Activated CD8-positive, alpha-beta T cell treated with anti-CD3 and anti-CD28 coated beads, Interleukin-2, amount 10 ng/mL, durations not matched to agents 7 days and 5 days (primary cell): ENCODE data around the gene CAMLG. TPM values are rescaled to one million over a fixed set of nuclear protein-coding genes. Genes with fewer than 3 reads are reported as not detected.

ENCODE experiments used
- ATAC-seq: fragments of 150-1000 bp; cut with Tn5 transposase; one replicate; pipeline ENCODE4 v1.10.0; 2021; ENCODE audit warnings: moderate library complexity
- CTCF ChIA-PET: fragments of 350-600 bp; sonication (Branson Sonifier 250); formaldehyde crosslinking; loops from one replicate; lab custom pipeline; 2021; ENCODE audit warnings: antibody characterized with exemption; lab: Charles Lee
- POLR2A ChIA-PET: fragments of 350-600 bp; sonication (Branson Sonifier 250); formaldehyde crosslinking; loops from one replicate; lab custom pipeline; 2021; ENCODE audit warnings: antibody characterized with exemption; lab: Charles Lee
- DNase-seq: peaks from one replicate; pipeline ENCODE4 v3.0.0-alpha.2; 2020
- H3K27ac Mint-ChIP-seq: one replicate; pipeline ENCODE4 v1.8.0; 2021; ENCODE audit warnings: mild to moderate bottlenecking, mixed read lengths
- H3K27me3 Mint-ChIP-seq: one replicate; pipeline ENCODE4 v1.8.0; 2021; ENCODE audit warnings: low read depth, mixed read lengths
- H3K36me3 Mint-ChIP-seq: one replicate; pipeline ENCODE4 v1.8.0; 2021; ENCODE audit warnings: low read depth, mixed read lengths
- H3K4me1 Mint-ChIP-seq: one replicate; pipeline ENCODE4 v1.8.0; 2021; ENCODE audit warnings: low read depth, mixed read lengths
- H3K4me3 Mint-ChIP-seq: one replicate; pipeline ENCODE4 v1.8.0; 2021; ENCODE audit warnings: mild to moderate bottlenecking, mixed read lengths
- H3K9me3 Mint-ChIP-seq: one replicate; pipeline ENCODE4 v1.8.0; 2022; ENCODE audit warnings: mixed read lengths; ENCODE audit not compliant: insufficient read depth
- total RNA-seq, 2 experiments: library from RNA; stranded (reverse); gene quantifications; one replicate each; pipeline ENCODE4 v1.2.3, GENCODE V29; 2021

Gene CAMLG
- total RNA-seq, 2 experiments from 2014 or later: 23.1 TPM

DNA sequence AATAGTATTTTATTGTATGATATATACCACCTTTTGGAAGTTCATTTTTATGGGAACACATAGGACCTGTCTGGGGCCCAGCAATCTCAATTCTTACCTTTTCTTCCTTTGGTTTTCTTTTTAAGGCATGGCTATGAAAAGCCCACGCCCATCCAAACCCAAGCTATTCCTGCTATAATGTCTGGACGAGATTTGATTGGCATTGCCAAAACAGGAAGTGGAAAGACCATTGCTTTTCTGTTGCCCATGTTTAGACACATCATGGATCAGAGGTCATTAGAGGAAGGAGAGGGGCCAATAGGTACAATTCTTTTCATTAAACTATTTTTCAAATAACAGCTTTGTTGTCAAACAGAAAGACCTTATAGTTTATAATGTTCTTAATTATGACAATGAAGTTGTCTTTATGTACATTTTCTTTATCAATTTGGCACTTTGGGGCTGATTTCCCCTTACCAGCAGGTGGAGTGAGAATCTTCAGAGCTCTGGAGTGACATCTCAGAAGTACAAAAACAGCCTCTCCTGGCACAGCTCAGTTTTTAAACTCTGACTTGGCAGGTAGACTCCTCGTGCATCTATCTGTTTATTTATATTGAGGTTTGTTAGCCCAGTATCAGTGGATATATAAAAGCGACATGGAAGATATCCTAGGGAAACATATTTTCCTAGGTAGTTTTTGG is 46.0 kb downstream of the CAMLG start:
- CTCF ChIA-PET: interaction anchor here (0.8 to 1.3 kb wide), 6 partner anchors 13 to 120 kb away, joined by 3 to 6 read pairs (median 3); partner anchors contain the start of genes PCBD2 and TXNDC15
- no peak for ATAC-seq
- POLR2A ChIA-PET: interaction anchor here (0.9 to 1.1 kb wide), 2 partner anchors 61 to 121 kb away, joined by 3 to 4 read pairs; partner anchors contain the start of genes C5orf24 and PCBD2
- no peak overlapping the region for H3K27ac Mint-ChIP-seq
- H3K36me3 Mint-ChIP-seq: peaks cover 62% of the 10 kb centered on the region
- DNase-seq: no peak
- no peak overlapping the region for H3K4me3 Mint-ChIP-seq
- H3K4me1 Mint-ChIP-seq: no peaks in the 10 kb centered on the region
- H3K9me3 Mint-ChIP-seq: no peaks in the 10 kb centered on the region
- no peaks in the 10 kb centered on the region for H3K27me3 Mint-ChIP-seq

DNA sequence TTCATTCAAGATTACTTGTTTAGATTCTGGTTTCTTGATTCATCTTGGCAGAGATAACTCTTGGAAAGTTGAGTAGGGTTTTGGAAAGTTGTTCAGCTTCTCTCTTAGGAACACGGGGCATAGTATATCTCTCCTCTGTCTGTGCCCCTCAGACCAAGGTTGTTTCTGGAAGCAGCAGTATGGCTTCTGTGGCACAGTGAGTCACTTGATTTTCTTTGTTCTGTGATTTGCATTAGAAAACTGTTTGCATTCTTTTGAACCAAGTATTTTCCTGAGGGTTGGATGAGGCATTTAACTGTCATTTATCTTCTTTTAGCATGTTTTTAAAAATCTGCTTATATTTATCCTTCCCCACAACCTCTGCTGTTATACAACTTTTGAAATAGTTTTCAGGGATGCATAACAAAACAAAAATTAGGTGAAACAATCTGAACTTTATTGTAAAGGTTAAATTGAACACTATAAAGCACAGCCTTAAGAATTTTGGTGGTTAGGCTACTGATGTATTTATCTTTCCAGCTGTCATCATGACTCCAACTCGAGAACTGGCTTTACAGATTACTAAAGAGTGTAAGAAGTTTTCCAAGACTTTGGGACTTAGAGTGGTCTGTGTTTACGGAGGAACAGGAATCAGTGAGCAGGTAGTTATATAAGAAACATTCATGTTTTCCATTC is 46.7 kb downstream of the CAMLG start:
- H3K27ac Mint-ChIP-seq: no peak overlapping the region
- no peak overlapping the region for H3K4me3 Mint-ChIP-seq
- ChIA-PET CTCF (interaction anchor here (1.0 to 1.3 kb wide), 4 partner anchors 15 to 120 kb away, joined by 3 to 6 read pairs (median 3); partner anchors contain the start of genes PCBD2 and TXNDC15), POLR2A (interaction anchor here (0.9 to 1.1 kb wide), 2 partner anchors 60 to 120 kb away, joined by 3 to 4 read pairs; partner anchors contain the start of genes C5orf24 and PCBD2)
- H3K4me1 Mint-ChIP-seq: no peaks in the 10 kb centered on the region
- no peak for ATAC-seq
- H3K9me3 Mint-ChIP-seq: no peaks in the 10 kb centered on the region
- H3K27me3 Mint-ChIP-seq: no peaks in the 10 kb centered on the region
- H3K36me3 Mint-ChIP-seq: peaks cover 69% of the 10 kb centered on the region
- no peak for DNase-seq

DNA sequence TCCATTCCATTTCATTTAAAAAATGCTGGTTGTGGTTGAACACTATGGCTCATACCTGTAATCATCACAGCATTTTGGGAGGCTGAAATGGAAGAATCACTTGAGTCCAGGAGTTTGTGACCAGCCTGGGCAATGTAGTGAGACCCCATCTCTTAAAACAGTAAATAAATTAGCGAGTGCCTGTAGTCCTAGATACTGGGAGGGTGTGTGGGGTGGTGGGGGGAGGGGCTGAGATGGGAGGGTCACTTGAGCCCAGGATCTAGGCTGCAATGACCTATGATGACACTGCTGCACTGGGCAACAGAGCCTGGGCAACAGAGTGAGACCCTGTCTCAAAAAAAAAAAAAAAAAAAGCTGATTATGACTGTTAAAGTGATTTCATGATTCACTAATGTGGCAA is 49.3 kb downstream of the CAMLG start:
- ATAC-seq (no peak), DNase-seq (no peak)
- H3K27ac Mint-ChIP-seq: no peak overlapping the region
- H3K27me3 Mint-ChIP-seq: no peaks in the 10 kb centered on the region
- H3K36me3 Mint-ChIP-seq: peaks cover 70% of the 10 kb centered on the region
- POLR2A ChIA-PET: no interaction called here
- H3K4me1 Mint-ChIP-seq: no peaks in the 10 kb centered on the region
- CTCF ChIA-PET: interaction anchor here (0.6 to 1.4 kb wide), 3 partner anchors 30 to 53 kb away, joined by 3 read pairs; partner anchors contain the start of gene DDX46
- H3K9me3 Mint-ChIP-seq: no peaks in the 10 kb centered on the region
- no peak overlapping the region for H3K4me3 Mint-ChIP-seq

DNA sequence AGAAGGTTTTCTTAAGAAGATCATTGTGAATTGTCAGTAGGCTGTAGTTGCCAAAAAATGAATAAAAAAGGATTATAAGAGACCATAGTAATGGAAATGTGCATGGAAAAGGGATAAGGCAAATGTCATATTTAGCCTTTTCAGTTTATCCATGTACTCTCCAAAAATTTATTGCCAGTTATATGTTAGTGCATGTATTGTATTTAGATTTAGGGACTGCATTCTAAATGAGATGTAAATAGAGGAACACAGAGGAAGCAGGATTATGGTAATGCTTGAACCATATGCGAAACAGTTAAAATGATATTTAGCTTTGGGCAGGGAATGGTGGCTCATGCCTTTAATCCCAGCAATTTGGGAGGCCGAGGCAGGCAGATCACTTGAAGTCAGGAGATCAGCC is 53.2 kb downstream of the CAMLG start:
- H3K27me3 Mint-ChIP-seq: no peaks in the 10 kb centered on the region
- H3K36me3 Mint-ChIP-seq: peaks cover 79% of the 10 kb centered on the region
- ATAC-seq (no peak), DNase-seq (no peak)
- H3K27ac Mint-ChIP-seq: no peak overlapping the region
- no peaks in the 10 kb centered on the region for H3K9me3 Mint-ChIP-seq
- ChIA-PET CTCF (no interaction called here), POLR2A (interaction anchor here (0.6 kb wide), 1 partner anchor 165 kb away, joined by 4 read pairs; no protein-coding TSS in a partner anchor)
- H3K4me1 Mint-ChIP-seq: no peaks in the 10 kb centered on the region
- no peak overlapping the region for H3K4me3 Mint-ChIP-seq

DNA sequence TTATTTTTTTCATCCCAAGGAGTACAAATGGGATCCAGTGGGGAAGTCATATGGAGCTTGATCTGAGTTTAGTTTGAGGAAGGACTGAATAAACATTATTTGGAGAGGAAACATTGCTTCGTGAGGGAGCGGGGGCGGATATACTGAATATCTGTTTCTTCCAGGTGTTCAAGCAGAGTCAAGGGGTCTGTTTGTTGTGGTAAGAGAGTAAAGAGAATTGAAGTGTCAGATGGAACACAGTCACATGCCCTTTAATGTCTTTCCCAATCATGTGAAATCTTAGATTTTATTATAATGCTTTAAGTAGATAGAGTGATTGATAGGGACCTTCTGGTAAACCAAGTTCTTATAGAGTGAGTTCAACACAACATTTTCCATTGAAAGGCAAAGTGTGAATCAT is 53.9 kb downstream of the CAMLG start:
- DNase-seq (no peak), ATAC-seq (no peak)
- Mint-ChIP-seq H3K4me3 (no peak overlapping the region), H3K9me3 (no peaks in the 10 kb centered on the region), H3K4me1 (no peaks in the 10 kb centered on the region), H3K36me3 (peaks cover 74% of the 10 kb centered on the region), H3K27me3 (no peaks in the 10 kb centered on the region), H3K27ac (no peak overlapping the region)
- ChIA-PET POLR2A (no interaction called here), CTCF (interaction anchor here (0.6 kb wide), 1 partner anchor 112 kb away, joined by 3 read pairs; no protein-coding TSS in a partner anchor)

DNA sequence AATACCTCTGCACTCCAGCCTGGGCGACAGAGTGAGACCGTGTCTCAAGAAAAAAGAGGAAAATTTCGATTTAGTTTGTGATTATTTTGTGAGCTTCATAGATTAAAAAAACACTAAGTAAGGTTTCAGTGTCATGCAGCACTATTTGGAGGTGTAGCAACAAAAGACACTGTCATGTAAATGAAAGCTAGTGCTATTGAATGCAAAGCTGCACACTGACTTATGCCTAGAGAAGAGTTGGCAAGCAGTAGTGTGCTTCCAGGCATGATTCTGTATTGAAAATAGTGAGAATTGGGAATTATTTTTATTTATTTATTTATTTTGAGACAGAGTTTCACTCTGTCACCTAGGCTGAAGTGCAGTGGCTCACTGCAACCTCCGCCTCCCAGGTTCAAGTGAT is 54.8 kb downstream of the CAMLG start:
- peaks cover 73% of the 10 kb centered on the region for H3K36me3 Mint-ChIP-seq
- no peak overlapping the region for H3K4me3 Mint-ChIP-seq
- DNase-seq: no peak
- no peaks in the 10 kb centered on the region for H3K9me3 Mint-ChIP-seq
- no peaks in the 10 kb centered on the region for H3K4me1 Mint-ChIP-seq
- ChIA-PET POLR2A (no interaction called here), CTCF (interaction anchor here (0.6 to 2.0 kb wide), 2 partner anchors 155 to 206 kb away, joined by 3 to 4 read pairs; no protein-coding TSS in a partner anchor)
- H3K27me3 Mint-ChIP-seq: no peaks in the 10 kb centered on the region
- ATAC-seq: no peak
- no peak overlapping the region for H3K27ac Mint-ChIP-seq

DNA sequence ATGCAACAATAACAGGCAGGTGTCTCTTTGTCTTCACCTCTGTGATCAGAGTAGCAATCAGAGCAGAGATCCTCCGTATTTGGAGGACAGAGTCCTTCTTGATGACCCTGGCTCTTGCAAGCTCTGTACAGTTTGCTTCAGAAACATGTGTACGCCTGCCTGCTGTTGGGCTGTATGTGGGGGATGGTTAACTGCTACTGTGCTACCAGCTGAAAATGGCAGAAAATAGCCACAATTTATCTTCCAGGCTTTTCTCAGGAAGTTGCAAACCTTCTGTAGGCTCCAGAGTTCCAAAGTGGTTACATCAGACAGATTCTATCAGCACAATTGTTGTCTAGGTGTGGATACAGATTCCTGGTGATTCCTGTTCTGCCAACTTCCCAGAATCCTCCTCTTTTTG is 55.7 kb downstream of the CAMLG start:
- ATAC-seq (no peak), DNase-seq (no peak)
- H3K36me3 Mint-ChIP-seq: peaks cover 74% of the 10 kb centered on the region
- POLR2A ChIA-PET: no interaction called here
- CTCF ChIA-PET: interaction anchor here (0.9 to 2.0 kb wide), 2 partner anchors 111 to 207 kb away, joined by 3 to 4 read pairs; partner anchors contain the start of gene PCBD2
- H3K4me3 Mint-ChIP-seq: no peak overlapping the region
- H3K27ac Mint-ChIP-seq: no peak overlapping the region
- no peaks in the 10 kb centered on the region for H3K4me1 Mint-ChIP-seq
- H3K27me3 Mint-ChIP-seq: no peaks in the 10 kb centered on the region
- H3K9me3 Mint-ChIP-seq: no peaks in the 10 kb centered on the region

DNA sequence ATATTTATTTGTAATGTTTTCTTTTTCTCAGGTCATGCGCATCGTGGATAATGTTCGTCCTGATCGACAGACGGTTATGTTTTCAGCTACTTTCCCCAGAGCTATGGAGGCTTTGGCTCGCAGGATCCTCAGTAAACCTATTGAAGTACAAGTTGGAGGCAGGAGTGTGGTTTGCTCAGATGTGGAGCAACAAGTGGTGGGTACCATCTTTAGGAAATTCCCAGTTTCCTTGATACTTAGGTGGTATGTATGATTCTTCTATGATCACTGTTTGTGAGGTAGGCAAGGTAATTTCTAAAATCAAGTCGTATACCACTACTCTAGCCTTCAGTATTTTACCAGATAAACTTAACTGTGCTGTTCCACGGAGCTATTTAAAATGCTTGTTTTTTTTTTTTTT is 56.5 kb downstream of the CAMLG start:
- POLR2A ChIA-PET: no interaction called here
- CTCF ChIA-PET: interaction anchor here (0.9 to 2.0 kb wide), 2 partner anchors 110 to 208 kb away, joined by 3 to 4 read pairs; partner anchors contain the start of gene PCBD2
- ATAC-seq (no peak), DNase-seq (no peak)
- Mint-ChIP-seq H3K4me1 (no peaks in the 10 kb centered on the region), H3K4me3 (no peak overlapping the region), H3K36me3 (peaks cover 67% of the 10 kb centered on the region), H3K27ac (no peak overlapping the region), H3K27me3 (no peaks in the 10 kb centered on the region), H3K9me3 (no peaks in the 10 kb centered on the region)

DNA sequence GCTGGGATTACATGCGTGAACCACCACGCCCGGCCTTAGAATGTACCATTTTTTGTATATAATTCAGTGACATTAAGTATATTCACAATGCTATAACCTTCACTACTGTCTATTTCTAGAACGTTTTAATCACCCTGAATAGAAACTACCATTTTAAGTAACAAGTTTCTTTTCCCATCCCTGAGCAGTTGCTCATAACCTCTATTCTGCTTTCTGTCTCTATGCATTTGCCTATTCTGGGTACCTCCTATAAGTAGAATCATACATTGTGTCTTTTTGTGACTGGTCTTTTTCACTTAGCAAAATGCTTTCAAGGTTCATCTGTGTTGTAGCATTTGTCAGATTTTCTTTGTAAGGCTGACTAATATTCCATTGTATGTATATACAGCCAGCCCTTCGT is 60.1 kb downstream of the CAMLG start:
- H3K27ac Mint-ChIP-seq: no peak overlapping the region
- H3K9me3 Mint-ChIP-seq: no peaks in the 10 kb centered on the region
- DNase-seq: no peak
- POLR2A ChIA-PET: interaction anchor here (1.4 kb wide), 1 partner anchor 10 kb away, joined by 4 read pairs; no protein-coding TSS in a partner anchor
- no peaks in the 10 kb centered on the region for H3K4me1 Mint-ChIP-seq
- no peaks in the 10 kb centered on the region for H3K27me3 Mint-ChIP-seq
- ATAC-seq: no peak
- CTCF ChIA-PET: no interaction called here
- H3K36me3 Mint-ChIP-seq: peaks cover 60% of the 10 kb centered on the region
- no peak overlapping the region for H3K4me3 Mint-ChIP-seq

Other genes with a start within 250 kb of the CAMLG start
- gene JADE2, start 212.9 kb upstream of the CAMLG start, total RNA-seq: 10 to 100 TPM; 79.9 to 86.0 TPM
- gene SAR1B, start 105.7 kb upstream of the CAMLG start, total RNA-seq: 10 to 100 TPM; 51.2 to 56.4 TPM
- gene SEC24A, start 89.8 kb upstream of the CAMLG start, total RNA-seq: 10 to 100 TPM; 20.8 to 22.6 TPM
- 10 to 100 TPM; 69.6 to 72.8 TPM for gene DDX46, start 20.2 kb downstream of the CAMLG start, total RNA-seq
- 10 to 100 TPM; 25.8 to 30.5 TPM for gene C5orf24, start 107.4 kb downstream of the CAMLG start, total RNA-seq
- 10 to 100 TPM; 42.6 to 46.7 TPM for gene TXNDC15, start 135.8 kb downstream of the CAMLG start, total RNA-seq
- 10 to 100 TPM; 11.3 to 14.4 TPM for gene PCBD2, start 166.6 kb downstream of the CAMLG start, total RNA-seq
- under 1 TPM; 0.68 to 0.89 TPM for gene CATSPER3, start 229.4 kb downstream of the CAMLG start, total RNA-seq